Keratinocyte (primary cell): ENCODE measurements around the gene POU6F2.

Source experiments
- CTCF ChIP-seq, 3 experiments: IDR thresholded peaks in 1 of 3; conservative IDR thresholded peaks in 1 of 3; optimal IDR thresholded peaks in 1 of 3; 2 replicates in 2 of 3; 3 replicates in 1 of 3; pipeline versions ENCODE3 to v1.5.1; 2011; ENCODE audit warnings: low read length in 3 of 3, mild to moderate bottlenecking in 3 of 3, moderate library complexity in 2 of 3, control low read depth in 1 of 3, inconsistent platforms in 1 of 3; ENCODE audit not compliant: insufficient read depth in 2 of 3; ENCODE audit errors: extremely low read depth in 1 of 3
- EZH2 ChIP-seq: IDR thresholded peaks from one replicate; pipeline ENCODE4 v1.6.1; 2012; ENCODE audit warnings: inconsistent platforms, mild to moderate bottlenecking, low read length, moderate library complexity

DNA sequence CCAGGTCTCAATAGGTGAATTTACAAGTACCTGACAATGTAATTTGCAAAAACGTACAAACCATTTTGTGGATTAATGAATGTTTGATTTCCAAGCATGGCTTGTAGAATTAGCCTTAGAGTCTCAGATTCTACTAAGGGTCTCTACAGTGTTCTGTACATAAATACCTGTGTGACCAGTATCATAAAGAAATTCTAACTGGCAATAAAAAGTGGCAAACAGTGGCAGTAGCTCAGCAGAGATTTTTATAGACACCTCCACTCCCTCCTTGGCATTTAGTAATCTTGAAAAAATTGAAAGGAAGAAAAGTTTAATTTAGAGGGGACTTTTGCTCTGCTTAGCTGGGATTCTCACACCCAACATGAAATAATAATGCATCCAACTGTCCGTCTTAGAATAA is 220.8 kb downstream of the POU6F2 start:
- TF ChIP-seq CTCF (optimal IDR thresholded peaks at IDR 0.05 in 1 of 3, IDR thresholded peaks at IDR 0.05 in 1 of 3, conservative IDR thresholded peaks at IDR 0.05 in 1 of 3; ENCODE audit: extremely low read depth in 1 of 3, insufficient read depth in 2 of 3, low read length in 3 of 3), result no peak
- no peak for TF ChIP-seq EZH2
